ENCODE data around the gene ABCC8.

The ABCC8 gene

DNA sequence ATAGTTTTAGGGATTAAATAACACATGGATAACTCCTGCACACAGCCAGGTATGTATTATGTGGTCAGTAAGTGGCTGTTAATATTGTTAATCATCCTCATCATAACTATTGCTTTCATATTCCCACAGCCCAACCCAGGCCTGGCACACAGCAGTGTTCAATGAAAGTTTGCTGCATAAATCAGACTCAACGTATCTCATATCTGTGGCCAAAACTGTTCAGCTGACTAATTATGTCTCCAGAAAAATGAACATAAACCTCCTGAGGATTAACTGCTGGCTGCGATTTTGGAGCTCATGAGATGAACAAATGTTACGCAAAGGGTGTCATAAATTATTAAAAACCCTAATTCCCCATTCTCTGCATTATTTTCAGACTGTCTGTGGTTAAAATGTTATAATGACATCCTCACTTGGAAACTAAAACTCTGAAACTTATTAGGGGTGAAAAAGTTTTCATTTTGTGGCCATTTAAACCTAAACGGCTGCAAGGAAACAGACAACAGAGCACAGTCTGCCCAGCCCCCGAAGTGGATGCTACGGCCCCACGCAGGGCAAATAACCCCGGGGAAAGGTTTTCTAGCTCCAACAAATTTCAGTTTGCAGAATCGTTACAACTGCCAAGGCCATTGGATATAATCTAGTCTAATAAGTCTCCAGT, 17.3 kb downstream of the ABCC8 start:
- DNase-seq (ENCODE audit: low read depth): no peak
- TF ChIP-seq, protein P1, sequence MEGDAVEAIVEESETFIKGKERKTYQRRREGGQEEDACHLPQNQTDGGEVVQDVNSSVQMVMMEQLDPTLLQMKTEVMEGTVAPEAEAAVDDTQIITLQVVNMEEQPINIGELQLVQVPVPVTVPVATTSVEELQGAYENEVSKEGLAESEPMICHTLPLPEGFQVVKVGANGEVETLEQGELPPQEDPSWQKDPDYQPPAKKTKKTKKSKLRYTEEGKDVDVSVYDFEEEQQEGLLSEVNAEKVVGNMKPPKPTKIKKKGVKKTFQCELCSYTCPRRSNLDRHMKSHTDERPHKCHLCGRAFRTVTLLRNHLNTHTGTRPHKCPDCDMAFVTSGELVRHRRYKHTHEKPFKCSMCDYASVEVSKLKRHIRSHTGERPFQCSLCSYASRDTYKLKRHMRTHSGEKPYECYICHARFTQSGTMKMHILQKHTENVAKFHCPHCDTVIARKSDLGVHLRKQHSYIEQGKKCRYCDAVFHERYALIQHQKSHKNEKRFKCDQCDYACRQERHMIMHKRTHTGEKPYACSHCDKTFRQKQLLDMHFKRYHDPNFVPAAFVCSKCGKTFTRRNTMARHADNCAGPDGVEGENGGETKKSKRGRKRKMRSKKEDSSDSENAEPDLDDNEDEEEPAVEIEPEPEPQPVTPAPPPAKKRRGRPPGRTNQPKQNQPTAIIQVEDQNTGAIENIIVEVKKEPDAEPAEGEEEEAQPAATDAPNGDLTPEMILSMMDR (IDR thresholded peaks at IDR 0.05; ENCODE audit: control insufficient read depth, insufficient read depth, low read depth, low read length, missing control alignments): no peak
- H3K4me3 ChIP-seq (ENCODE audit: control insufficient read depth, low read depth, low read length): no peak overlapping the region

DNA sequence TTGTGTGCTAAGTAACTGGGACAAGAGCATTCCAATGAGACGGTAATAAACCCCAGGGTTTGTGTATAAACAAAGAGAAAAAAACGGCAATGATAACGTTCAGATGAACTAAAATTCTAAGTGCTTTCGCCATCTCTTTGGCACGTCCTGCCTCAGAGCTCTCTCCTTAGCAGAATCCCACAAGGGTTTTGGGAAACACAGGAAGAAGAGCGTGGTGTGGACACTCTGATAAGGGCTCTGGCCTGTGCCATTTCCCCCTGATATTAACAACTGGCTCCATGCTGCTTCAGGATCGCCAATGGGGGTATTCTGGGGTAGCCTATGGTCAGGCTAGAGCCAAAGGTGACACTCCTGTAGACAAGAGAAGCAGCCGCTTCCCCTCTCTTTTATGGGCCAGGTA, 18.4 kb downstream of the ABCC8 start:
- DNase-seq (ENCODE audit: low read depth): no peak
- TF ChIP-seq, protein P1 (IDR thresholded peaks at IDR 0.05; ENCODE audit: control insufficient read depth, insufficient read depth, low read depth, low read length, missing control alignments): no peak
- no peak overlapping the region for H3K4me3 ChIP-seq (ENCODE audit: control insufficient read depth, low read depth, low read length)

DNA sequence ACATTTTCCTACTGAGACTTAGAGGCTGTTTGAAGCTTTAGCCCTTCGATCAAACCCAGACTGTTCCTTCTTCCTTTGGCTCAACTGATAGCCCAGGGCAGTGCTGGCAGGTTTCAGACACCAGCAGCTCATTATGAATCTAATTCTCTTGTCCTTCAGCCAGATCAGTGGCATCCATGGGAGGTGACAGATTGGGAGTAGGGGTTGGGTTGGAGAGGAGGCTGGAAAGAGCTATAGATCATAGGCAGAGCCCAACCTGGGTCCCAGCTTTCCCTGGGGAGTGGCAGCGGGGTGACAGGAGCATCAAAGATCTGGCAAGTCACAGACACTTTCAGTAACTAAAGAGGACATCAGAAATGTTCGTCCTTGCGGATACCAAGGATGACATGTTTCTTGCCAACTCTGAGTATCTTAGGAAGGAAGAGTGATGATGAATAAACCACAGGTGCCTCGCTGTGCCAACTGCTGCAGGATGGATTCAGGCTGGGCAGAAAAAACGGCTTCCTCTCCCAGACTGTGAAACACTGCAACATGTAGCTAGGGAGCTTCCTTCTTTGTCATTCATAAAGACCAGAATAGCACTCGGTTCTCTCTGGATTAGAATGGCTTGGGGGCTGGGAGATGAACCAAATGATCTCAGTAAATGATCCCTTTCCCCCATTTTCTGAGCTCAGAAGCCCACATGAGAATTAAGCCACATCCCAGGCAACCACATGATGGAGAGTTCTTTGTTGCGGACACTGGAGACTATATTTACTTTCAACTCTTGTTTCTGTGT, 19.1 kb downstream of the ABCC8 start:
- TF ChIP-seq, protein P1 (IDR thresholded peaks at IDR 0.05; ENCODE audit: control insufficient read depth, insufficient read depth, low read depth, low read length, missing control alignments): no peak
- no peak overlapping the region for H3K4me3 ChIP-seq (ENCODE audit: control insufficient read depth, low read depth, low read length)
- no peak for DNase-seq (ENCODE audit: low read depth)

DNA sequence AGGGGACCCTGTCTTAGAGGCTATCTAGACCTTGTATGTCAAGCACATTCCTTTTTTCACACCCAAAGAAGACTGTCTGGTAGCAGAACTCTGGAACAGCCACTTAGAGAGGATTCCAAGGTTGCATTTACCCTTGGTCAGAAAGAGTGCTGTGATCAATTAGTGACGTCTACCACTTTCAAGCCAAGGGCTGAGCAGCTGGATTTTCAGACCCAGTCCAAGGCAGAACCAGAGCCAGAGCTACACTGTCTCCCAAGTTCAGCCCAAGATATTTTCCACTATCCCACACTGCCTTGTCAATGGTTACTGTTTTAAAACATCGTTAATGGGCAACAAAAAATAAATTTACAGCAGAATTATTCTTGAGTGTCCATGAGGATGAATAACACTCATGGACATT, 24.0 kb downstream of the ABCC8 start:
- no peak for DNase-seq (ENCODE audit: low read depth)
- no peak overlapping the region for H3K4me3 ChIP-seq (ENCODE audit: control insufficient read depth, low read depth, low read length)
- TF ChIP-seq, protein P1 (IDR thresholded peaks at IDR 0.05; ENCODE audit: control insufficient read depth, insufficient read depth, low read depth, low read length, missing control alignments): no peak

DNA sequence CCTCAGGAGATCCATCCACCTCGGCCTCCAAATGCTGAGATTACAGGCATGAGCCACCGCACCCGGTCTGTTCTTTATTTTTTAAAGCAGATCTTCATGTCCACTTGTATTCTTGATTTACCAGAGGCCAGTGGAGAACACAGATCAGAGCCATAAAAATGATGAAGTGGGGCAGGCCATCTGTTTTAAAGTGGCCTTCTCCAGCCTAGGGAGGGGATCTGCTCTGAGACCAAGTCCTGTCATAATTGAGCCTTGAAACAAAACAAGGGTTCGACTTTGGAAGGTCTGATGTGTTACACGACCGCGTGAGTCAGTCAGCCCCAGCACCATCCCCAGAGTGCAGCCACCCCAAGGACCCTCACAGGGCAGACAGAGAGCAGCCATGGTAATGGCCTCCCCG, 27.5 kb downstream of the ABCC8 start:
- DNase-seq (ENCODE audit: low read depth): no peak
- TF ChIP-seq, protein P1 (IDR thresholded peaks at IDR 0.05; ENCODE audit: control insufficient read depth, insufficient read depth, low read depth, low read length, missing control alignments): no peak
- no peak overlapping the region for H3K4me3 ChIP-seq (ENCODE audit: control insufficient read depth, low read depth, low read length)

DNA sequence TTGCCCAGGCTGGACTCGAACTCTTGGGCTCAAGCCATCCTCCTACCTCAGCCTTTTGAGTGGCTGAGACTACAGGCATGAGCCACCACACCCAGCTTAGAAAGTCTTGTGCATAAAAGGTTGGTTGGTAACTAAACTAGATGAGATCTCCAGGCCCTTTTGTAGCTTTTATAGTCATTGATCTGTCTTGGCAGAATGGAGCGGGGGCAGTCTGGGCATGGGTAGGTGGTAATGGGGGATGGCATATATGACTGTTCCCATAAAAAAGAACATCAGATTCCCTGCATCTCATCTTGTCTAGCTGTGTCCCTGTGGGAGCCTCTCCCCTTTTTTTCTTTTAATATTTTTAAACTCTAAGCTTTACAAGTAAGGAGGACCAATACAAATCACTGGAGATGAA, 30.2 kb downstream of the ABCC8 start:
- TF ChIP-seq, protein P1 (IDR thresholded peaks at IDR 0.05; ENCODE audit: control insufficient read depth, insufficient read depth, low read depth, low read length, missing control alignments): no peak
- no peak for DNase-seq (ENCODE audit: low read depth)
- H3K4me3 ChIP-seq (ENCODE audit: control insufficient read depth, low read depth, low read length): no peak overlapping the region

Measured in AG09309 (cell line).